KOPT-K1 (cell line): ENCODE results near the gene SURF1.
"Not testable (repeated sequence)": the region's sequence is repeated elsewhere in the genome, so short reads cannot be mapped to it uniquely, and the experiment has no call there.

Experiments used
- H3K27ac ChIP-seq: fragments of 200-600 bp; sonication (generic); 2 replicates; pipeline ENCODE4 v1.5.1; 2016; ENCODE audit warnings: antibody characterized with exemption, mild to moderate bottlenecking, low read depth, low read length; ENCODE audit not compliant: poor library complexity, severe bottlenecking
- H3K36me3 ChIP-seq: fragments of 200-600 bp; sonication (generic); 2 replicates; pipeline ENCODE4 v1.5.1; 2017; ENCODE audit warnings: antibody characterized with exemption, mild to moderate bottlenecking, low read length, moderate library complexity; ENCODE audit not compliant: insufficient read depth
- H3K9me3 ChIP-seq: fragments of 200-600 bp; sonication (generic); 2 replicates; pipeline ENCODE4 v1.5.1; 2017; ENCODE audit warnings: antibody characterized with exemption, low read length, mild to moderate bottlenecking; ENCODE audit not compliant: insufficient read depth, poor library complexity, severe bottlenecking

The SURF1 gene

DNA sequence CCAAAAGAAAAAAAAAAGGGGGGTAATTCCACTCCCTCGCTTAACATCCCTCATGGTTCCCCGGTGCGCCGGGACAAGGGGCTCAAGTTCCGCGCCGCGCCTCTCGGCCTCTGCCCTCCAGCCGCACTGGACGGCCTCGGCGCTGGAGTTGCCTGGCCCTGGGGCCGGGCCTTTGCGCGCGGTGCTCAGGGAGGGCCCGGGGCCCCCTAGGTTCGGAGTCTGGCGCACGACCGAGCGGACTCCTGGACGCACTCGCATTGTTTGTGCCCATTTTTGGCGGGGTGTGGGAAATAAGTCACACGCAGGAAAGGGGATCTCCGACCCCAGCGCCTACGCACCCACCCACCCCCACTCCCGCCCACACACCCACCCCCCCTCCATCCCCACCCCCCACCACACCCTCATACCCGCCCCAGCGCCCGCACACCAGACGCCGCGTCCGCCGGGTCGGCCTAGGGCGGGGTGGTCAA, 8.7 kb downstream of the SURF1 start:
- Histone ChIP-seq H3K36me3 (peaks cover 82% of the 10 kb centered on the region), H3K27ac (peak overlapping the region; percentile 92), H3K9me3 (no peaks in the 10 kb centered on the region)

DNA sequence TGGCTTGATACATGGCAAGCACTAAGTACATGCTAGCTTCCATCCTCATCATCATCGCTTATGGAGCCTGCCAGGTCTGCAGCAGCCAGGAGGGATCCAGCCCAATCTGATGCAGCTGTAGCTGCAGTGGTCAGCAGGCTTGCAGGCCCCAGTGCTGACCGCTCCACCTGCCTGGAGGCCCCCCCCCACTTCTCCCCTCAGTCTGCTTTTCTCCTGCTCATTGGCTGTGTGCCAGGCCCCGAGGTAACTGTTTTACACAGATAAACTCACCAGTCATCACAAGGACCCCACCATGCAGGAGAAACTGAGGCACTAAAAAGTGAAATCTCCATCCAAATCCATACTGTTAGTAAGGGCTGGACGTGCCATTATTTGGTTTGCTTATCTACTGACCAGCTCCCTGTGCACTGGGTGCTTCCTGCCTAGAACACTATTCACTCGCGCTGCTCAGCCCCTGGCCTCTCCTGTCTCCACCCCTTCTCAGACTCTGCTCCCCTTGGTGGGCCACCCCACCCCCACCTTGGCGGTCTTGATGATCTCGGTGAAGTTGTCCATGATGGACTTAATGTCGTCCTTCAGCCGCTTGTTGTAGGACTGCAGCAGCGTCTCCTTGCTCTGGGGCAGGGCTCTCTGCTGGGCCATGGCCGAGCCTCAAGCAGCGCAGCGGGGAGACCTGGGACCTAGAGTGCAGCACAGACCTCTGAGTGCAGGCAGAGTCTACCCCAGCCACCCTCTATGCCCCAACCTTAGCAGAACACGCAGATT, 10.1 kb downstream of the SURF1 start:
- peak overlapping the region; percentile 92 for H3K27ac ChIP-seq
- H3K9me3 ChIP-seq, result no peaks in the 10 kb centered on the region
- H3K36me3 ChIP-seq, result peaks cover 82% of the 10 kb centered on the region

GRCh38 chr9:133345596-133345995, 10.7 kb downstream of the SURF1 start:
- Histone ChIP-seq H3K9me3 (no peaks in the 10 kb centered on the region), H3K27ac (no peak overlapping the region), H3K36me3 (peaks cover 82% of the 10 kb centered on the region)

DNA sequence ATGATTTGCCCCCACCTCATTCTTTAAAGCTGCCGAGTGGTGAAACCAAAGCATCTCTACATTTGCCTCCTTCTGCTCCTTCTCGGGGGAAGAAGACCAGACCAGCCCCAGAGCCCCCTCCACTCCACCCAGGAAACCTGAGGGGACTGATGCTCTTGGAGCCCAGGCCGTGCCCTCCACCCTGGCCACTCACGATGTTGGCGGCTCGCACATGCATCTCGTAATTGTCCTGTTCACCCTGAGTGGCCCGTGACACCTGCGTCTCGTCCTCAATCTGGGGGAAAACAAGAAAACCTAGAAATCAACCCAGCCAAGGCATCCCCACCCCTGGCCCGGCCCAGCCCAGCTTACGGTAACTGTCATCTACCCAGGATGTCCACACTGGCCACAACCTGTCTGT, 11.3 kb downstream of the SURF1 start:
- H3K36me3 ChIP-seq, result peaks cover 82% of the 10 kb centered on the region
- H3K9me3 ChIP-seq, result no peaks in the 10 kb centered on the region
- H3K27ac ChIP-seq, result no peak overlapping the region

- peaks cover 82% of the 10 kb centered on the region for H3K36me3 ChIP-seq
- no peaks in the 10 kb centered on the region for H3K9me3 ChIP-seq
- no peak overlapping the region for H3K27ac ChIP-seq
These were observed 12.2 kb downstream of the SURF1 start for GRCh38 chr9:133344071-133344470.

DNA sequence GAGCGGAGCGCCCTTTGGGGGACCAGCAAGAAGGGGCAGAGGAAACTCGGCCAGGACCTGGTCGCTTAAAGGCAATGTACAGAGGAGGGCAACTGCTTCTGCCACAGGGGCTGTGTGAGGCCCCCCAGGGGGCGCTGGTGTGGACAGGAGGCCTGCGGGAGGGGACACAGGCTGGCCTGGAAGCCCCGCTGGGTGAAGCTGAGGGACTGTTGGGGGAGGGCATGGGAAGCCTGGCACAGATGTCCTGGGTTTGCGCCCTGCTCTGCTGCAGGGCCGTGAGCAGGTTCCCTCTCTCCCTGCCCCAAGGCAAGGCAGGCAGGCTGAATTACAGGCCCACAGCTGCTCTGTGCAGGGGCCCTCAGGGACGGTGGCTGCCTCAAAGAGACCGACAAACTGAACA, 13.7 kb downstream of the SURF1 start:
- H3K27ac ChIP-seq, result no peak overlapping the region
- peaks cover 77% of the 10 kb centered on the region for H3K36me3 ChIP-seq
- H3K9me3 ChIP-seq, result no peaks in the 10 kb centered on the region

GRCh38 chr9:133342069-133342406, 14.2 kb downstream of the SURF1 start:
- Histone ChIP-seq H3K27ac (no peak overlapping the region), H3K36me3 (peaks cover 77% of the 10 kb centered on the region), H3K9me3 (no peaks in the 10 kb centered on the region)

DNA sequence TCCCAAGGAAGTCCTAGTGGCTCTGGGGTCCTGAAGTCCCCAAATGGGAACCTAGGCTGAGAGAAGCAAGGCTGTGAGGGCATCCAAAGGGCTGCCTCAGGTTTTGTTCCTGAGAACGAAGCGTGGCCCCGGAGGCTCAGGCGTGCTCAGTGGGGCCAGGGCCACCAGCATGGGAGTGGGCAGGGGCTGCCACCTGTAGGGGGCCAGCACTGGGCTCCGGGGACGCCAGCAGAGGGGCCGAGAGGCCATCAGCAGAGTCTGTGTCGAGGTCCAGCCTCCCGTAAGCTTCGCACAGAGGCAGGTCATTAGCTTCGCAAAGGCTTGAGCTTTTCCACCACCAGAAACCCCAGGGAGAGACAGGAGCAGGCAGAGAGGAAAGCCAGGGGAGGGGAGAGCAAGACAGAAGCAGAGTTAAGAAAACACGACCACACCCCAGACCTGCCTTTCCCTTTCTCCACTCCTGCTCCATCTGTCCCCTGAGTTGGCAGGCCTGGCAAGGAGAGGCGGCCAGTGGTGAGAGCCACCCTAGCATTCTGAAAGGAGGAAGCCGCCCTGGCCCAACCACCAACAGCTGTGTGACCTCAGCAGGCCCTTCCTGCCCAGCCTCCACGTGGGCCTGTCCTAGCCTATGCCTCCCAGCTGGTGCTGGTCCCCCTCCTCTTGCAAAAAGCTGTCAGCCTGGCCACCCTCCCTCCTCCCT, 14.8 kb downstream of the SURF1 start:
- Histone ChIP-seq H3K9me3 (no peaks in the 10 kb centered on the region), H3K36me3 (peaks cover 77% of the 10 kb centered on the region), H3K27ac (no peak overlapping the region)

GRCh38 chr9:133340916-133341315, 15.4 kb downstream of the SURF1 start:
- no peak overlapping the region for H3K27ac ChIP-seq
- peaks cover 74% of the 10 kb centered on the region for H3K36me3 ChIP-seq
- H3K9me3 ChIP-seq, result no peaks in the 10 kb centered on the region

- Histone ChIP-seq H3K36me3 (peaks cover 67% of the 10 kb centered on the region), H3K27ac (no peak overlapping the region), H3K9me3 (no peaks in the 10 kb centered on the region)
These were observed 16.0 kb downstream of the SURF1 start for GRCh38 chr9:133340256-133340655.

DNA sequence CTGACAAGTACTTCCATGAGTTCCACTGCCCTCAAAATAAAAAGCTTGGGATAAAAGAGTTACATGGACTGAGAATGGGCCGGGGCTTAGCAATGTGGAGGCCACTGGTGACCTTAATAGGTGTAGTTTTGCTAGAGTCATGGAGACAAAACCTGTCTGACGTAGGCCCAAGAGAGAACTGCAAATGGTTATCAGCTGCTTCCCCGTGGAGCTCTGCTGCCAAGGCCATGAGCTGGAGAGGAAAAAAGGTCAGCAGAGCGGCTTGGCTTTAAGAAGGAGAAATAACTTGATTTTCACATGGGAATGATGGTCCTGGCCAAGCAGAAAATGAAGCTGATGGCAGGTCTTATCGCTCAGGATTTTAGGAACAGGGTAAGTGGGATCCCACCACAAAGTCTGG, 16.6 kb downstream of the SURF1 start:
- peaks cover 61% of the 10 kb centered on the region for H3K36me3 ChIP-seq
- H3K9me3 ChIP-seq, result no peaks in the 10 kb centered on the region
- H3K27ac ChIP-seq, result no peak overlapping the region

GRCh38 chr9:133335924-133336811, 20.1 kb downstream of the SURF1 start, which contains the start of gene SURF6:
SURF6 (minus strand) TSS chr9:133336188; CDS start chr9:133336132, 56 bp downstream.
- peaks cover 62% of the 10 kb centered on the region for H3K36me3 ChIP-seq
- H3K27ac ChIP-seq, result peak within 1 kb of the TSS; percentile 73
- H3K9me3 ChIP-seq, result no peaks in the 10 kb centered on the region

- Histone ChIP-seq H3K27ac (peak overlapping the region; percentile 73), H3K36me3 (peaks cover 62% of the 10 kb centered on the region)
- H3K9me3 ChIP-seq, result not testable (repeated sequence)
These were observed 21.4 kb downstream of the SURF1 start for GRCh38 chr9:133334888-133335287.

DNA sequence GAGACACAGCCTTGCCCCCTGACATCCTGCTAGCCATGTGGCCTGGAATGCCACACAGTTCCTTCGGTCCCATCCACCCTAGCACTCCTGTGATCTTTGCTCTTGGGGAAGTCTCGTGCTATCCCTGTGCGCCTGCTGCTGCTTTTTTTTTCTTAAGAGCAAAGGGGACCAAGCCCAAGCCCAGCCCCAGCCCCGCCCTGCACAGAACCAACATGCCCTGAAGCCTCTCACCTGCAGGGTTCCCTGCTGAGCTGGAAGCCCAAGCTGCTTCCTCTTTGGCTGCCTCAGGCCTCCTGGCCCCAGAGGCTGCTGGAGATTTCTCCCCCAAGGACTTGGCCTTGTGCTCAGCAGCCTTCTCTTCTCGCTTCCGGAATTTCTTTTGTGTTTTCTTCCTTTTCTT, 22.1 kb downstream of the SURF1 start:
- Histone ChIP-seq H3K36me3 (peaks cover 57% of the 10 kb centered on the region), H3K27ac (no peak overlapping the region), H3K9me3 (no peaks in the 10 kb centered on the region)

- H3K36me3 ChIP-seq, result peaks cover 51% of the 10 kb centered on the region
- H3K9me3 ChIP-seq, result no peaks in the 10 kb centered on the region
- H3K27ac ChIP-seq, result no peak overlapping the region
These were observed 22.7 kb downstream of the SURF1 start for GRCh38 chr9:133333566-133333965.
